HG03442 (cell line): ENCODE measurements around the gene GABRP.

Experiments
- ATAC-seq: cut with Tn5 transposase; IDR thresholded peaks from one replicate; pipeline ENCODE4 v1.9.1; 2021; ENCODE audit warnings: mild to moderate bottlenecking, moderate library complexity; ENCODE audit not compliant: unreplicated experiment

GABRP gene

GRCh38 chr5:170860415-170860814, 76.9 kb downstream of the GABRP start:
- no peak for ATAC-seq

GRCh38 chr5:170860818-170861666, 77.5 kb downstream of the GABRP start:
- ATAC-seq: no peak

- no peak for ATAC-seq
Observed at GRCh38 chr5:170861667-170861916, 78.1 kb downstream of the GABRP start.

GRCh38 chr5:170861917-170862766, 78.6 kb downstream of the GABRP start, which contains the start of gene RANBP17:
TSS of gene RANBP17 (plus strand) at chr5:170862018.
- ATAC-seq: no peak

- no peak for ATAC-seq
Observed at GRCh38 chr5:170863646-170864045, 80.1 kb downstream of the GABRP start.
